T1000 (cell line): ENCODE measurements around the gene ZCCHC24.

Experiments used
- DNase-seq: peaks from one replicate; lab custom pipeline; 2025; ENCODE audit warnings: mixed read lengths; lab: John Stamatoyannopoulos, UW

Gene ZCCHC24

GRCh38 chr10:79397575-79398303 lies 47.7 kb downstream of the ZCCHC24 start:
- DNase-seq, result no peak

- DNase-seq, result no peak
Measured at GRCh38 chr10:79397051-79397450, 48.4 kb downstream of the ZCCHC24 start.

- no peak for DNase-seq
Measured at GRCh38 chr10:79396520-79396919, 48.9 kb downstream of the ZCCHC24 start.

- no peak for DNase-seq
Measured at GRCh38 chr10:79394664-79395063, 50.8 kb downstream of the ZCCHC24 start.

- DNase-seq, result no peak
Measured at GRCh38 chr10:79393924-79394610, 51.4 kb downstream of the ZCCHC24 start.

- no peak for DNase-seq
Measured at GRCh38 chr10:79393221-79393923, 52.1 kb downstream of the ZCCHC24 start.

- DNase-seq, result no peak
Measured at GRCh38 chr10:79392506-79393176, 52.8 kb downstream of the ZCCHC24 start.

GRCh38 chr10:79392020-79392398 lies 53.4 kb downstream of the ZCCHC24 start:
- no peak for DNase-seq

- no peak for DNase-seq
Measured at GRCh38 chr10:79391231-79392019, 54.0 kb downstream of the ZCCHC24 start.

- no peak for DNase-seq
Measured at GRCh38 chr10:79390551-79391229, 54.7 kb downstream of the ZCCHC24 start.

- DNase-seq, result no peak
Measured at GRCh38 chr10:79390057-79390456, 55.4 kb downstream of the ZCCHC24 start.

GRCh38 chr10:79387974-79388850 lies 57.2 kb downstream of the ZCCHC24 start:
- no peak for DNase-seq

- no peak for DNase-seq
Measured at GRCh38 chr10:79387466-79387973, 57.9 kb downstream of the ZCCHC24 start.

- DNase-seq, result no peak
Measured at GRCh38 chr10:79386637-79387465, 58.6 kb downstream of the ZCCHC24 start.

- DNase-seq, result no peak
Measured at GRCh38 chr10:79385804-79386531, 59.5 kb downstream of the ZCCHC24 start.

GRCh38 chr10:79385392-79385795 lies 60.0 kb downstream of the ZCCHC24 start:
- DNase-seq, result no peak

- DNase-seq, result no peak
Measured at GRCh38 chr10:79384773-79385391, 60.5 kb downstream of the ZCCHC24 start.
